Endodermal cell (in vitro differentiated cells): Measurements from ENCODE around the gene MAP10. TPM values are rescaled to one million over a fixed set of nuclear protein-coding genes. Genes with fewer than 3 reads are reported as not detected.
"Not testable (repeated sequence)": the region's sequence is repeated elsewhere in the genome, so short reads cannot be mapped to it uniquely, and the experiment has no call there.

ENCODE experiments used
- DNase-seq: peaks from one replicate; pipeline ENCODE4 v3.0.0-alpha.2; 2017
- H3K27ac ChIP-seq: 2 replicates; pipeline ENCODE4 v1.5.1; 2013; ENCODE audit warnings: mild to moderate bottlenecking, low read depth, low read length, moderate library complexity
- H3K27me3 ChIP-seq: 2 replicates; pipeline ENCODE4 v1.6.1; 2013; ENCODE audit warnings: mild to moderate bottlenecking, low read length, moderate library complexity; ENCODE audit not compliant: insufficient read depth, control insufficient read depth, poor library complexity, severe bottlenecking
- H3K36me3 ChIP-seq: 2 replicates; pipeline ENCODE4 v1.7.0; 2013; ENCODE audit warnings: mild to moderate bottlenecking, low read length, moderate library complexity; ENCODE audit not compliant: control insufficient read depth, insufficient read depth
- H3K4me1 ChIP-seq: one replicate; pipeline ENCODE4 v1.7.0; 2013; ENCODE audit warnings: low read length; ENCODE audit not compliant: control insufficient read depth, insufficient read depth
- H3K4me3 ChIP-seq: 2 replicates; pipeline ENCODE4 v1.5.1; 2013; ENCODE audit warnings: mild to moderate bottlenecking, low read length, moderate library complexity
- H3K9ac ChIP-seq: 2 replicates; pipeline ENCODE4 v1.6.1; 2013; ENCODE audit warnings: mild to moderate bottlenecking, low read length, moderate library complexity; ENCODE audit not compliant: poor library complexity, severe bottlenecking; ENCODE audit errors: extremely low read depth
- H3K9me3 ChIP-seq: 2 replicates; pipeline ENCODE4 v1.6.1; 2013; ENCODE audit warnings: mild to moderate bottlenecking, low read length, moderate library complexity; ENCODE audit not compliant: control insufficient read depth
- H3K27ac Mint-ChIP-seq: 2 replicates; pipeline ENCODE4 v1.8.0; 2020; ENCODE audit warnings: mixed read lengths
- H3K27me3 Mint-ChIP-seq: 2 replicates; pipeline ENCODE4 v1.8.0; 2021; ENCODE audit warnings: mild to moderate bottlenecking, mixed read lengths; ENCODE audit not compliant: insufficient read depth
- H3K36me3 Mint-ChIP-seq: 2 replicates; pipeline ENCODE4 v1.8.0; 2020; ENCODE audit warnings: low read depth, mixed read lengths
- H3K4me1 Mint-ChIP-seq: 2 replicates; pipeline ENCODE4 v1.8.0; 2020; ENCODE audit warnings: mixed read lengths
- H3K4me3 Mint-ChIP-seq: 2 replicates; pipeline ENCODE4 v1.8.0; 2020; ENCODE audit warnings: mild to moderate bottlenecking, moderate library complexity, mixed read lengths
- H3K9me3 Mint-ChIP-seq: 2 replicates; pipeline ENCODE4 v1.8.0; 2020; ENCODE audit warnings: mild to moderate bottlenecking, mixed read lengths
- CTCF ChIP-seq: fragments of 200-600 bp; sonication (generic); conservative IDR thresholded peaks from 2 replicates; pipeline ENCODE4 v1.5.0; 2021; ENCODE audit warnings: antibody characterized with exemption, mild to moderate bottlenecking
- WGBS, 2 experiments: methylation state at CpG; one replicate each; pipeline versions ENCODE4 v1.1.5 to v1.1.7; 2013; ENCODE audit warnings: missing lambda C conversion rate in 2 of 2, mixed read lengths in 1 of 2; ENCODE audit not compliant: insufficient coverage in 1 of 2, insufficient read length in 1 of 2; 5-methylcytosine and 5-hydroxymethylcytosine counted together
- total RNA-seq, 2 donors: library from RNA; stranded (reverse); fragmentation: NEBNext Ultra II Directional in 1 of 2; extraction: Animal tissue kit (Norgen Biotek cat#: 25700) in 1 of 2; gene quantifications; 2 replicates in 1 of 2; 3 replicates in 1 of 2; pipeline ENCODE4 v1.2.1, GENCODE V29; 2021

The MAP10 gene
- total RNA-seq, 2 donors from 2014 or later: 2.9 to 3.9 TPM

GRCh38 chr1:232776526-232777106 lies 28.6 kb upstream of the MAP10 start:
- Mint-ChIP-seq H3K4me3 (no peak overlapping the region), H3K36me3 (no peaks in the 10 kb centered on the region), H3K4me1 (no peaks in the 10 kb centered on the region), H3K9me3 (no peaks in the 10 kb centered on the region), H3K27ac (no peak overlapping the region), H3K27me3 (peaks cover 3% of the 10 kb centered on the region)
- Histone ChIP-seq H3K4me3 (no peak overlapping the region), H3K4me1 (no peaks in the 10 kb centered on the region), H3K27me3 (no peaks in the 10 kb centered on the region), H3K9ac (no peak overlapping the region), H3K36me3 (no peaks in the 10 kb centered on the region), H3K9me3 (no peaks in the 10 kb centered on the region), H3K27ac (no peak overlapping the region)
- DNase-seq: no peak
- 96% methylated on average over 2 of the region's 3 CpGs; no CpG with 5 or more reads in 1 of the 2 experiments for WGBS, 2 experiments
- no peak for TF ChIP-seq CTCF

GRCh38 chr1:232780354-232780753 lies 24.9 kb upstream of the MAP10 start:
- Histone ChIP-seq H3K27ac (no peak overlapping the region), H3K9me3 (no peaks in the 10 kb centered on the region), H3K9ac (no peak overlapping the region), H3K27me3 (no peaks in the 10 kb centered on the region), H3K4me3 (no peak overlapping the region), H3K36me3 (no peaks in the 10 kb centered on the region), H3K4me1 (no peaks in the 10 kb centered on the region)
- no peak overlapping the region for H3K4me3 Mint-ChIP-seq
- no peak overlapping the region for H3K27ac Mint-ChIP-seq
- TF ChIP-seq CTCF: no peak
- 96 to 100% methylated on average over 4 to 9 of the region's 9 CpGs for WGBS, 2 experiments
- peaks cover 5% of the 10 kb centered on the region for H3K27me3 Mint-ChIP-seq
- H3K4me1 Mint-ChIP-seq: no peaks in the 10 kb centered on the region
- H3K9me3 Mint-ChIP-seq: no peaks in the 10 kb centered on the region
- no peak for DNase-seq
- H3K36me3 Mint-ChIP-seq: no peaks in the 10 kb centered on the region

- DNase-seq: no peak
- no peaks in the 10 kb centered on the region for H3K9me3 Mint-ChIP-seq
- no peaks in the 10 kb centered on the region for H3K36me3 ChIP-seq
- H3K4me1 Mint-ChIP-seq: no peaks in the 10 kb centered on the region
- H3K4me3 Mint-ChIP-seq: no peak overlapping the region
- H3K27ac ChIP-seq: no peak overlapping the region
- H3K27me3 Mint-ChIP-seq: peaks cover 18% of the 10 kb centered on the region
- no peak overlapping the region for H3K4me3 ChIP-seq
- H3K27me3 ChIP-seq: no peaks in the 10 kb centered on the region
- WGBS, 2 experiments: 92 to 93% methylated on average over 7 of the region's 7 CpGs
- H3K9ac ChIP-seq: no peak overlapping the region
- no peaks in the 10 kb centered on the region for H3K36me3 Mint-ChIP-seq
- H3K27ac Mint-ChIP-seq: no peak overlapping the region
- no peaks in the 10 kb centered on the region for H3K9me3 ChIP-seq
- H3K4me1 ChIP-seq: no peaks in the 10 kb centered on the region
- TF ChIP-seq CTCF: no peak
Observed at GRCh38 chr1:232784794-232785193, 20.4 kb upstream of the MAP10 start.

GRCh38 chr1:232785630-232786029 lies 19.6 kb upstream of the MAP10 start:
- H3K4me1 Mint-ChIP-seq, DNase-seq, H3K27ac ChIP-seq, H3K27me3 ChIP-seq, H3K36me3 Mint-ChIP-seq, H3K36me3 ChIP-seq, H3K9me3 Mint-ChIP-seq, H3K9me3 ChIP-seq, H3K9ac ChIP-seq, H3K4me1 ChIP-seq, H3K4me3 Mint-ChIP-seq, H3K27ac Mint-ChIP-seq, H3K4me3 ChIP-seq: not testable (repeated sequence)
- 100% methylated on average over 1 of the region's 1 CpG; no CpG with 5 or more reads in 1 of the 2 experiments for WGBS, 2 experiments
- peaks cover 18% of the 10 kb centered on the region for H3K27me3 Mint-ChIP-seq
